SKM-1 (cell line): ENCODE measurements around the gene CSTF1.

Source experiments
- DNase-seq: peaks from one replicate; lab custom pipeline; 2025; ENCODE audit not compliant: unreplicated experiment; lab: John Stamatoyannopoulos, UW

Gene CSTF1

DNA sequence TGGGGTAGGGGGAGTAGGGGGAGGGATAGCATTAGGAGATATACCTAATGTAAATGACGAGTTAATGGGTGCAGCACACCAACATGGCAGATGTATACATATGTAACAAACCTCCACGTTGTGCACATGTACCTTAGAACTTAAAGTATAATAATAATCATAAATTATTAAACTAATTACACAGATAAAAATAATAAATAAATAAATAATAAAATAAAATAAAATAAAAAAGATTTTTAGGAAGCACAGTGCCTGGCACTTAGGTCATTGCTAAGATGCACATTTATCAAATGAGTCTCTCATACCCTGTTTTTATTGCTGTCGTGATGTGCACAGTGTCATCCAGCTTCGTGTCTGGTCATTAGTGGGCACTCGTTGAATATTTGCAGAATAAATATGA lies 57.0 kb downstream of the CSTF1 start:
- DNase-seq, result no peak

- no peak for DNase-seq
Measured at GRCh38 chr20:56451056-56451765, 58.8 kb downstream of the CSTF1 start.

DNA sequence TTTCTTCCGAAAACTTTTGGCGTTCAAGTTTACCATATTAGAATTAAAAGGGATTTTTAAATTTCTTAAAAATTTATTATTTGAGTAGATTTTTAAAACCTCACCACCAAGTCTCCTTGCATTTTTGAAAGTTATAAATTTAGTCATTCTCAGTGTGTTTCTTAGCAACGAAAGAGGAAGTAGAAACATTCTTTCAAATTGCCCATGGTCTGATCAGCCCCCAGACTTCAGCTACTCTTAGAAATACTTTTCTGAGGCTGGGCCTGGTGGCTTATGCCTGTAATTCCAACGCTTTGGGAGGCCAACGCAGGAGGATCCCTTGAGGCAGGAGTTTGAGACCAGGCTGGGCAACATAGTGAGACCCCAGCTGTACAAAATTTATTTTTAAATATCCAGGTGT lies 60.9 kb downstream of the CSTF1 start:
- no peak for DNase-seq

DNA sequence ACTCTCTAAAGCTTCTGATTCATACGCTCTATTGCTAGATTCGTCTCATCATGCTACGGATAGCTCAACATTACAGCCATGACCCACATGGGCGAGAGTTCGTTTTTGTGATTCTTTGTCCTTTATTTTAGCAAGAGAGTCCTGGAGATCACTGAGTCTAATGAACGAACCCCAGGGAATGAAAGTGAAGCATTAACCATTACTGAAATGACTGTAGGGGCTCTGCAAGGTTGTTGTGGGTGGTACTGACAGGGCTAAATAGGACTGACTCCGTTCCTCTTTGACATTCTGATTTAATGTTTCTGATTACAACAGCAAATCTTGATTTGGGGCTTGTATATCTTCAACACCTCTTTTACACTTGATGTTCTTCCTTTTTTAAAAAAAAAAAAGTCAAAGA lies 62.3 kb downstream of the CSTF1 start:
- no peak for DNase-seq
